Endodermal cell (in vitro differentiated cells): ENCODE measurements around the gene COL23A1. TPM values are rescaled to one million over a fixed set of nuclear protein-coding genes. Genes with fewer than 3 reads are reported as not detected.

Source experiments
- DNase-seq: peaks from one replicate; pipeline ENCODE4 v3.0.0-alpha.2; 2017
- H3K27ac ChIP-seq: 2 replicates; pipeline ENCODE4 v1.5.1; 2013; ENCODE audit warnings: mild to moderate bottlenecking, low read depth, low read length, moderate library complexity
- H3K27me3 ChIP-seq: 2 replicates; pipeline ENCODE4 v1.6.1; 2013; ENCODE audit warnings: mild to moderate bottlenecking, low read length, moderate library complexity; ENCODE audit not compliant: insufficient read depth, control insufficient read depth, poor library complexity, severe bottlenecking
- H3K36me3 ChIP-seq: 2 replicates; pipeline ENCODE4 v1.7.0; 2013; ENCODE audit warnings: mild to moderate bottlenecking, low read length, moderate library complexity; ENCODE audit not compliant: control insufficient read depth, insufficient read depth
- H3K4me1 ChIP-seq: one replicate; pipeline ENCODE4 v1.7.0; 2013; ENCODE audit warnings: low read length; ENCODE audit not compliant: control insufficient read depth, insufficient read depth
- H3K4me3 ChIP-seq: 2 replicates; pipeline ENCODE4 v1.5.1; 2013; ENCODE audit warnings: mild to moderate bottlenecking, low read length, moderate library complexity
- H3K9ac ChIP-seq: 2 replicates; pipeline ENCODE4 v1.6.1; 2013; ENCODE audit warnings: mild to moderate bottlenecking, low read length, moderate library complexity; ENCODE audit not compliant: poor library complexity, severe bottlenecking; ENCODE audit errors: extremely low read depth
- H3K9me3 ChIP-seq: 2 replicates; pipeline ENCODE4 v1.6.1; 2013; ENCODE audit warnings: mild to moderate bottlenecking, low read length, moderate library complexity; ENCODE audit not compliant: control insufficient read depth
- H3K27ac Mint-ChIP-seq: 2 replicates; pipeline ENCODE4 v1.8.0; 2020; ENCODE audit warnings: mixed read lengths
- H3K27me3 Mint-ChIP-seq: 2 replicates; pipeline ENCODE4 v1.8.0; 2021; ENCODE audit warnings: mild to moderate bottlenecking, mixed read lengths; ENCODE audit not compliant: insufficient read depth
- H3K36me3 Mint-ChIP-seq: 2 replicates; pipeline ENCODE4 v1.8.0; 2020; ENCODE audit warnings: low read depth, mixed read lengths
- H3K4me1 Mint-ChIP-seq: 2 replicates; pipeline ENCODE4 v1.8.0; 2020; ENCODE audit warnings: mixed read lengths
- H3K4me3 Mint-ChIP-seq: 2 replicates; pipeline ENCODE4 v1.8.0; 2020; ENCODE audit warnings: mild to moderate bottlenecking, moderate library complexity, mixed read lengths
- H3K9me3 Mint-ChIP-seq: 2 replicates; pipeline ENCODE4 v1.8.0; 2020; ENCODE audit warnings: mild to moderate bottlenecking, mixed read lengths
- CTCF ChIP-seq: fragments of 200-600 bp; sonication (generic); conservative IDR thresholded peaks from 2 replicates; pipeline ENCODE4 v1.5.0; 2021; ENCODE audit warnings: antibody characterized with exemption, mild to moderate bottlenecking
- WGBS, 2 experiments: methylation state at CpG; one replicate each; pipeline versions ENCODE4 v1.1.5 to v1.1.7; 2013; ENCODE audit warnings: missing lambda C conversion rate in 2 of 2, mixed read lengths in 1 of 2; ENCODE audit not compliant: insufficient coverage in 1 of 2, insufficient read length in 1 of 2; 5-methylcytosine and 5-hydroxymethylcytosine counted together
- total RNA-seq, 2 donors: library from RNA; stranded (reverse); fragmentation: NEBNext Ultra II Directional in 1 of 2; extraction: Animal tissue kit (Norgen Biotek cat#: 25700) in 1 of 2; gene quantifications; 2 replicates in 1 of 2; 3 replicates in 1 of 2; pipeline ENCODE4 v1.2.1, GENCODE V29; 2021

COL23A1 gene
- total RNA-seq, 2 donors from 2014 or later, result 50.2 to 71.3 TPM

DNA sequence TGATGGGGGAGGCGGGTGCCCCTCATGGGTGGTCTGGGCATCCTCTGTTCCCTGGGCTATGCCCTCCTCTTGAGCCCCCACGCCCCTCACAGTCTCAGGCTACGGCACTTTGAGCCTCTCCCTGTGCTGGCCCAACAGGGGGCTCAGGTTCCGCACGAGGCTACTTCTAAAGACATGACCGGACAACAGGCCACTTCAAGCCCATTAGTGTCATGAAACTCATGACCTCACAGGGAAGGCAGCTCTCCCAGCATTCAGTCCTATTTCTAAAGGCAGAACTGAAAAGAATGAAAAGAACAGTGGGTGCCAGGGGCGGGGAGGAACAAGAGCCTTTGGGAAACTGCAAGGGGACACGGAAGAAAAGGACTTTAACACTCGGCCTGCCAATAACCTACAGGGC lies 45.0 kb downstream of the COL23A1 start:
- no peak for TF ChIP-seq CTCF
- H3K27me3 Mint-ChIP-seq, result no peaks in the 10 kb centered on the region
- no peak overlapping the region for H3K4me3 Mint-ChIP-seq
- H3K36me3 ChIP-seq, result no peaks in the 10 kb centered on the region
- H3K27ac Mint-ChIP-seq, result no peak overlapping the region
- H3K4me1 Mint-ChIP-seq, result peaks cover 9% of the 10 kb centered on the region
- no peak overlapping the region for H3K9ac ChIP-seq
- no peaks in the 10 kb centered on the region for H3K9me3 ChIP-seq
- H3K27ac ChIP-seq, result no peak overlapping the region
- H3K36me3 Mint-ChIP-seq, result peaks cover 11% of the 10 kb centered on the region
- 64 to 84% methylated on average over 8 to 9 of the region's 9 CpGs for WGBS, 2 experiments
- no peak for DNase-seq
- no peaks in the 10 kb centered on the region for H3K4me1 ChIP-seq
- no peak overlapping the region for H3K4me3 ChIP-seq
- H3K27me3 ChIP-seq, result no peaks in the 10 kb centered on the region
- no peaks in the 10 kb centered on the region for H3K9me3 Mint-ChIP-seq

GRCh38 chr5:178544166-178544834 lies 45.9 kb downstream of the COL23A1 start:
- no peaks in the 10 kb centered on the region for H3K27me3 Mint-ChIP-seq
- H3K27ac Mint-ChIP-seq, result no peak overlapping the region
- DNase-seq, result no peak
- TF ChIP-seq CTCF, result no peak
- H3K9ac ChIP-seq, result no peak overlapping the region
- no peaks in the 10 kb centered on the region for H3K9me3 Mint-ChIP-seq
- no peak overlapping the region for H3K4me3 Mint-ChIP-seq
- no peaks in the 10 kb centered on the region for H3K9me3 ChIP-seq
- H3K27ac ChIP-seq, result no peak overlapping the region
- no peaks in the 10 kb centered on the region for H3K36me3 ChIP-seq
- no peaks in the 10 kb centered on the region for H3K4me1 ChIP-seq
- WGBS, 2 experiments, result 96 to 97% methylated on average over 13 to 22 of the region's 22 CpGs
- peaks cover 11% of the 10 kb centered on the region for H3K36me3 Mint-ChIP-seq
- no peak overlapping the region for H3K4me3 ChIP-seq
- no peaks in the 10 kb centered on the region for H3K27me3 ChIP-seq
- peaks cover 9% of the 10 kb centered on the region for H3K4me1 Mint-ChIP-seq

- no peak for DNase-seq
- Histone ChIP-seq H3K27me3 (no peaks in the 10 kb centered on the region), H3K4me3 (no peak overlapping the region), H3K27ac (no peak overlapping the region), H3K36me3 (no peaks in the 10 kb centered on the region), H3K9ac (no peak overlapping the region), H3K9me3 (no peaks in the 10 kb centered on the region), H3K4me1 (no peaks in the 10 kb centered on the region)
- Mint-ChIP-seq H3K4me1 (peaks cover 15% of the 10 kb centered on the region), H3K36me3 (peaks cover 11% of the 10 kb centered on the region), H3K27ac (no peak overlapping the region), H3K27me3 (no peaks in the 10 kb centered on the region), H3K4me3 (no peak overlapping the region), H3K9me3 (no peaks in the 10 kb centered on the region)
- TF ChIP-seq CTCF, result no peak
- 77 to 89% methylated on average over 4 to 7 of the region's 7 CpGs for WGBS, 2 experiments
Observed at GRCh38 chr5:178542455-178542854, 47.7 kb downstream of the COL23A1 start.
